ENCODE results near the gene RNF169. TPM values are rescaled to one million over a fixed set of nuclear protein-coding genes. Genes with fewer than 3 reads are reported as not detected.

The RNF169 gene
- total RNA-seq, 4 donors from 2014 or later = 20.1 to 23.4 (median 22.3) TPM

GRCh38 chr11:74751303-74751702 is 2.7 kb downstream of the RNF169 start:
- Histone ChIP-seq H3K27ac (no peak overlapping the region), H3K27me3 (no peaks in the 10 kb centered on the region), H3K9me3 (no peaks in the 10 kb centered on the region), H3K36me3 (no peaks in the 10 kb centered on the region), H3K4me1 (peaks cover 0 to 67% (median 36%) of the 10 kb centered on the region in 4 donors), H3K4me3 (no peak overlapping the region)
- 86 to 89% methylated on average over 2 of the region's 2 CpGs for WGBS, 2 donors
- no peak for DNase-seq (ENCODE audit: low spot score in 2 of 2)
- no peak for TF ChIP-seq CTCF (IDR thresholded peaks at IDR 0.05)
- TF ChIP-seq EP300 (IDR thresholded peaks at IDR 0.05) = no peak
- no peak for TF ChIP-seq POLR2A (IDR thresholded peaks at IDR 0.05)

GRCh38 chr11:74754507-74755252 is 6.0 kb downstream of the RNF169 start:
- Histone ChIP-seq H3K4me1 (peaks cover 0 to 54% (median 26%) of the 10 kb centered on the region in 4 donors), H3K36me3 (no peaks in the 10 kb centered on the region), H3K27me3 (no peaks in the 10 kb centered on the region), H3K27ac (peak overlapping the region in 2 of 4 donors; percentile 24 to 41), H3K9me3 (no peaks in the 10 kb centered on the region), H3K4me3 (no peak overlapping the region)
- no peak for DNase-seq (ENCODE audit: low spot score in 2 of 2)
- WGBS, 2 donors = 65 to 69% methylated on average over 15 of the region's 15 CpGs
- TF ChIP-seq CTCF (IDR thresholded peaks at IDR 0.05) (no peak), POLR2A (IDR thresholded peaks at IDR 0.05) (no peak), EP300 (IDR thresholded peaks at IDR 0.05) (no peak)

- H3K27ac ChIP-seq = peak overlapping the region in 1 of 4 donors; percentile 12
- H3K9me3 ChIP-seq = no peaks in the 10 kb centered on the region
- H3K27me3 ChIP-seq = no peaks in the 10 kb centered on the region
- H3K4me3 ChIP-seq = no peak overlapping the region
- peaks cover 0 to 46% (median 24%) of the 10 kb centered on the region in 4 donors for H3K4me1 ChIP-seq
- no peak for DNase-seq (ENCODE audit: low spot score in 2 of 2)
- 31 to 38% methylated on average over 1 of the region's 1 CpG for WGBS, 2 donors
- H3K36me3 ChIP-seq = no peaks in the 10 kb centered on the region
- TF ChIP-seq EP300 (IDR thresholded peaks at IDR 0.05) = no peak
- TF ChIP-seq CTCF (IDR thresholded peaks at IDR 0.05) = no peak
- no peak for TF ChIP-seq POLR2A (IDR thresholded peaks at IDR 0.05)
These were observed 6.8 kb downstream of the RNF169 start for GRCh38 chr11:74755395-74755995.

- whole genome bisulfite sequencing, 2 donors = 62 to 66% methylated on average over 1 of the region's 1 CpG
- H3K27me3 ChIP-seq = no peaks in the 10 kb centered on the region
These were observed 7.9 kb downstream of the RNF169 start for GRCh38 chr11:74756571-74756970.

More at GRCh38 chr11:74756571-74756970, 7.9 kb downstream of the RNF169 start:
- H3K4me1 ChIP-seq = peaks cover 0 to 36% (median 24%) of the 10 kb centered on the region in 4 donors
- no peaks in the 10 kb centered on the region for H3K36me3 ChIP-seq
- no peak overlapping the region for H3K27ac ChIP-seq
- TF ChIP-seq POLR2A (IDR thresholded peaks at IDR 0.05) (no peak), CTCF (IDR thresholded peaks at IDR 0.05) (no peak), EP300 (IDR thresholded peaks at IDR 0.05) (no peak)
- H3K4me3 ChIP-seq = no peak overlapping the region
- DNase-seq (ENCODE audit: low spot score in 2 of 2) = no peak
- H3K9me3 ChIP-seq = no peaks in the 10 kb centered on the region
